Activated gamma-delta T cell treated with anti-CD3 and anti-CD28 coated beads, Interleukin-2, amount 50 U/mL, for 16 hours (primary cell): ENCODE data around the gene SDK1.

Experiments used
- DNase-seq: peaks from one replicate; pipeline ENCODE4 v3.0.0-alpha.2; 2020; ENCODE audit warnings: low read depth

The SDK1 gene

GRCh38 chr7:3300651-3301448 is at the start of gene SDK1:
Gene SDK1, plus strand, starts transcription at chr7:3301252. Its CDS starts 335 bp downstream, at chr7:3301587.
- peak; percentile 86 for DNase-seq

DNA sequence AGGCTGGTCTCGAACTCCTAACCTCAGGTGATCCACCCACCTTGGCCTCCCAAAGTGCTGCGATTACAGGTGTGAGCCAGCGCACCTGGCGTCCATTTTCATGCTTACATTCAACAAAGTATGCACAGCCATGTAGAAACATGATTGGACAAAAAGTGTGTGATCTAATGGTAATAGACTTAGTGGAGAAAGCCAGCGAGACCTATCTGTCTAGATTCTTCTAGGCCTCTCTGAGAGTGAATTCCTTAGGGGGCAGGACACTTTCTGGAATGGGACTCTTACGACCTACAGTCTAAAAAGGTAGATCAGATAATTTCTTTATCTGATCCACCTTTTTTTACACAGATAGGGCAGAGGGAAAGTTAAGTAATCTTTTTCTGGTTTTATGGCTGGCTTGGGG is 46.3 kb upstream of the SDK1 start:
- no peak for DNase-seq

DNA sequence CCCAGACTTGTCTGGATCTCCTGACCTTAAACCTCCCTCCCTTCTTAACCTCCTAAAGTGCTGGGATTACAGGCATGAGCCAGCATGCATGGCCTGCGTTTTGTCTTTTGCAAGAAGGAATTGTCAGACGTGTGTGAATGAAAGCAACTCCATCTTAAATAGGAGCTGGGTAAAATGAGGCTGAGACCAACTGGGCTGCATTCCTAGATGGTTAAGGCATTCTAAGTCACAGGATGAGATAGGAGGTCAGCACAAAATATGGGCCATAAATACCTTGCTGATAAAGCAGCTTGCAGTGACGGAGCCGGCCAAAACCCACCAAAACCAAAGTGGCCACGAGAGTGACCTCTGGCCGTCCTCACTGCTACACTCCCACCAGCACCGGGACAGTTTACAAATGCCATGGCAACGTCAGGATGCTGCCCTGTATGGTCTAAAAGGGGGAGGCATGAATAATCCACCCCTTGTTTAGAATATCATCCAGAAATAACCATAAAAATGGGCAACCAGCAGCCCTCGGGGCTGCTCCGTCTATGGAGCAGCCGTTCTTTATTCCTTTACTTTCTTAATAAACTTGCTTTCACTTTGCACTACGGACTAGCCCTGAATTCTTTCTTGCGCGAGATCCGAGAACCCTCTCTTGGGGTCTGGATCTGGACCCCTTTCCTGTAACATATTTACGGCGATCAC is 41.2 kb upstream of the SDK1 start:
- DNase-seq = no peak

DNA sequence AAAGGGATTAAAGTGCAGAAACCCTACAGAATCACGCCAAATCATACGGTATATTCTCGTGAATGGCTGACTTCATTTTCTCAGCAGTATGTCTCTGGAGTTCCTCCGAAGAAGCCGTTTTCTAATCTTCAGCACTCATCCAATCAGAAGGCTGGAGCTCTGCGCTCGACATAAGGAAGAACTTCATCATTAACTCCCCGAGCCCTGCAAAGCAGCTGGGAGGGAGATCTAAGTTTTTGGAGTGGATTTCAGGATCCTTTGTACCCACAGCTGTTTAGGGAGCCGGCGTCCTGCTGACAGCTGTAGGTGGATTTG is 40.7 kb upstream of the SDK1 start:
- no peak for DNase-seq

DNA sequence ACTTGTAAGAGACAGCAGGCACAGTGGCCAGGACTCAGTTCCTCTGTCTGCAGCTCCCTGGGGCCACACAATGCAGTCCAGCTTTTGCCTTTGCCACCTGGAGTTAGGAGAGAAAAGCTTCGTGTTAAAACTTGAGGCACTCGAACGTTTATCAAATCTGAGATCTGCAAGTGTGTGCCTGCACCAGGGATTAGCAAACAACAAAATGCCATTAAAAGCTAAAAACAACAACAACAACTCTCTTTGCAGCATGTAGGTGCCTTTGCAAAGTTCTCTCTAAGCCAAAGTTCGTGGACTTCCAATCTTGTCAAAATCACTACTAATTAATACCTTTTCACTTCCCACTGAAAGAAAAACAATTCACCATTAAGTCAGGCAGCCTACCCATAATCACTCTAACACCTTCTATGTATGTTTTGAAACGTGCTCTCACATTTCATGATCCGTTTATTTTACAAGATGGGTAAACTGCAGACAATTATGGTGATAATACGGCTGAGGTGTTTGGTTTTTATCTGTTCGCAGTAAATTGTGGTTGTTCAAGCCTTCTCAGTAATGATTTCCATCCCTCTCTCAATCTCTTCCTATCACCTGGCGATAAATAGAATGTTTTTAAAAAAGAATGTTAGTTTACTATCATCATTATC is 36.2 kb upstream of the SDK1 start:
- no peak for DNase-seq

DNA sequence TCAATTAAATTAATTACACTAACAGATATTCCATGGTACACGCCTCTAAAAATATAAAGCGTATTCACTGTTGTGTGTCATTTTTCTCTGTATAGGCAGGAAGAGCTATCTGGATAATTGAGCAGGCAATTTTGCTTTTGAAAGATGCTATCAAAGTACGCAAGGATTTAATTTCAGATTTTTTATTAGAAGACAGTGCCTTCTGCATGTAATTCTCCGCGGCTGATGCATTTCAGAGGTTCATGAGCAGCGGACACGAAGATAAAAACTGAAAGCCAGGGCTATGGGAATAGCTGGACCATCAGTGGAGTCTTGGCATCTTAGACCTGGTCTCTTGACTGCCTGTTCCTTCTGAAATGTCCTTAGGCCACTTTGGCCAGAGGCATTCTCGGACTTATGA is 35.7 kb upstream of the SDK1 start:
- no peak for DNase-seq

- no peak for DNase-seq
These were observed 34.8 kb upstream of the SDK1 start for GRCh38 chr7:3266240-3266639.

GRCh38 chr7:3267966-3268690 is 32.9 kb upstream of the SDK1 start:
- no peak for DNase-seq

GRCh38 chr7:3270362-3270761 is 30.7 kb upstream of the SDK1 start:
- no peak for DNase-seq

DNA sequence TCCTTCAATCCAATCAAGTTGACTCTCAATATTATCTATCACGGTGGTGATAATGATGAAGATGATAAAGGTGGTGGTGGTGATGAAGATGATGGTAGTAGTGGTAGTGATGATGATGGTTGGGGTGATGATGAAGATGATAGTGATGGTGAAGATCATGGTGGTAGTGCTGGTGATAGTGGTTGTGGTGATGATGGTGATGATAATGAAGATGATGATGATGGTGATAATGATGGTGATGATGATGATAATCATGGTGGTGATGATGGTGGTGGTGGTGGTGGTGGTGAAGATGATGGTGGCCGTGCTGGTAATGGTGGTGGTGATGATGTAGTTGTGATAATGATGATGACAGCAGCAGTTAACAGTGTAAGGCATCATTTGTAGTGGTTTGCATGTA is 29.8 kb upstream of the SDK1 start:
- no peak for DNase-seq

GRCh38 chr7:3272691-3273141 is 28.3 kb upstream of the SDK1 start:
- no peak for DNase-seq

- no peak for DNase-seq
These were observed 26.9 kb upstream of the SDK1 start for GRCh38 chr7:3274131-3274530.

DNA sequence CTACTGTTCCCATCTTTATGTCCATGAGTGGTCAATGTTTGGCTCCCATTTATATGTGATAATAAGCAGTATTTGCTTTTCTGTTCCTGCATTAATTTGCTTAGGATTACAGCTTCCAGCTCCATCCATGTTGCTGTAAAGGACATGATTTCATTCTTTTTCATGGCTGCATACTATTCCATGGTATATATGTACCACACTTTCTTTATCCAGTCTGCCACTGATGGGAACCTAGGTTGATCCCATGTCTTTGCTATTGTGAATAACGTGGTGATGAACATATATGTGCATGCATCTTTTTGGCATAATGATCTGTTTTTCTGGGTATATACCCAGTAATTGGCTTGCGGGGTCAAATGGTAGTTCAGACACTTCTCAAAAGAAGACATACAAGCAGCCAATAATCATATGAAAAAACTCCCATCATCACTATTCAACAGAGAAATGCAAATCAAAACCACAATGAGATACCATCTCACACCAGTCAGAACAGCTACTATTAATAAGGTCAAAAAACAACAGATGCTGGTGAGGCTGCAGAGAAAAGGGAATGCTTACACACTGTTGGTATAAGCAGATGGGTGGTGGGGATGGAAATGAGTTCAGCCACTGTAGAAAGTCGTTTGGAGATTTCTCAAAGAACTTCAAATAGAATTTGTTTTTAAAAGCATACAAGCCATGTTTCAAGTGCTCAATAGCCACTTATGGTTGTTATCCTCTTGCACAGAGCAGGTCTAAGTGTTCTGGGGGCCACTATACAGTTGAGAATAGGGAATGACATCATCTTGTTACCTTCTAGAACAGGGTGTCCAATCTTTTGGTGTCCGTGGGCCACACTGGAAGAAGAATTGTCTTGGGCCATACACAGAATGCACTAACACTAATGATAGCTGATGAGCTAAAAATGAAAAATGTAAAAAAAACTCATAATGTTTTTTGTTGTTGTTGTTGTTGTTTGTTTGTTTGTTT is 23.2 kb upstream of the SDK1 start:
- no peak for DNase-seq

DNA sequence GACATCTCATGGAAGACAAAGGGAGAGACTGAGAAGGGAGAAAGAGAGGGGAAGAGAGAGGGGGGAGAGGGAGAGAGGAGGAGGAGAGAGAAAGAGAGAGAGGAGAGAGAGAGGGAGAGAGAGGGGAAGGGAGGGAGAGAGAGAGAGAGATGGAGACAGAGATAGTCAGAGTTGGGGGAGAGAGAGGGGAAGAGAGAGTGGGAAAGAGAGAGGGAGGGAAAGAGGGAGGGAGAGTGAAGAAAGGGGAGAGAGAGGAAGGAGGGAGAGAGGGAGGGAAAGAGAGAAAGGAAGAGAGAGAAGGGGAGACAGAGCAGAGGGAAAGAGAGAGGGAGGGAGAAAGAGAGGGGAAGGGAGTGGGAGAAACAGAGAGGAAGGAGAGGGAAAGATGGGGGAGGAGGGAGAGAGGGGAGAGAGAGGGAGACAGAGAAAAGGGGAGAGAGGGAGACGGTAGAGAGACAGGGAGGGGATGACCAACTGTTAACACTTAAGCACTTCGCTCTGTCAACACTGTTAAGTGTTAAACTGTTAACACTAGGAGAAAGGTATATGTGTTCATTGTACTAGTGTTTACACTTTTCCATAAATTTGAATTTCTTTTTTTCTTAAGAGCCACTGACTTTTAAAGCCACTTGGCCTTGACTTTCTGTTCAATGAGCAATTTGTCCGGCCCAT is 21.8 kb upstream of the SDK1 start:
- DNase-seq = no peak

- no peak for DNase-seq
These were observed 20.6 kb upstream of the SDK1 start for GRCh38 chr7:3280445-3280844.

DNA sequence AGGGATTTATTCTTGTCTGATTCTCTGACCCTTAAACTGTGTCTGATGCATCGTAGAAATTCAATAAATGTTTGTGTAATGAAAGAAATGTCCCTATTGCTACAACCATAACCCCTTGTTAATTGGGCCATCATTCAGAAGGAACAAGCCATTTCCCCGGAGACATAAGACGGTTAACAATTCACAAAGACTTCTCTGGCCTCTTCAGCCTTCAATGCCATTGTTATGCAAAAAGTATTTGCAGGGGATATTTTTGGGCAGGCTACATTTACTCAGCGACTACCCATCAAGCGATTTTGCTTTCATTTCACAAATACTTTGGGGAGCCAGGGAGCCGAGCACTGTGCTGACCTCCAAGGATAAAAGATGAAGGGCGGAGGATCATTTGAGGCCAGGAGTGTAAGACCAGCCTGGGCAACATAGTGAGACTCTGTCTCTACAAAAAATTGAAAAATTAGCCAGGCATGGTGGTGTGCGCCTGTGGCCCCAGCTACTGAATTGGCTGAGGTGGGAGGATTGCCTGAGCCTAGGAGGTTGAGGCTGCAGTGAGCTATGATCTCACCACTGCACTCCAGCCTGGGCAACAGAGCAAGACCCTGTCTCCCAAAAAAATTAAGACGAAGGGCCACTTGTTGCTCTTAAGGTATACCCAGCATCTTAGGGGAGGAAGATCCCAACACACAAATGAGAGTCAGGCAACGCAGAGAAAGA is 20.0 kb upstream of the SDK1 start:
- no peak for DNase-seq

DNA sequence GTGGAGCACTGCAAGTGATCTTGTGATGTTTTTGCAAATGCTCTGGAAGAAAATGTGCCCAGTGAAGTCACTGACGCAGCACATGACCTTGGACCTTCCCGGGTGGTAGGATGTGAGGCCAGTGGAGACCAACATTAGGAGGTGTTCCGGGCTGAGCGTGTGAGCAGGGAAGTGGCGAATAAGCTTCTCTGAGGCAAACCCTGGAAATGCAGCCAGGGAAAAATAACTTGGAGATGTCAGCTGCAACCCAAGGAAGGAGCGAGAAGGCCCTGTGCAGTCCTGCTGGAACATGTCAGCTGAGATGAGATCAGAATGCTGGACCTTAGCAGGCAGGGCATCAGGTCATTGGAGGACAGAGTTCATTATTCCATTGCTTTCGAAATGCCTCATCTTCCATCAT is 18.6 kb upstream of the SDK1 start:
- no peak for DNase-seq

DNA sequence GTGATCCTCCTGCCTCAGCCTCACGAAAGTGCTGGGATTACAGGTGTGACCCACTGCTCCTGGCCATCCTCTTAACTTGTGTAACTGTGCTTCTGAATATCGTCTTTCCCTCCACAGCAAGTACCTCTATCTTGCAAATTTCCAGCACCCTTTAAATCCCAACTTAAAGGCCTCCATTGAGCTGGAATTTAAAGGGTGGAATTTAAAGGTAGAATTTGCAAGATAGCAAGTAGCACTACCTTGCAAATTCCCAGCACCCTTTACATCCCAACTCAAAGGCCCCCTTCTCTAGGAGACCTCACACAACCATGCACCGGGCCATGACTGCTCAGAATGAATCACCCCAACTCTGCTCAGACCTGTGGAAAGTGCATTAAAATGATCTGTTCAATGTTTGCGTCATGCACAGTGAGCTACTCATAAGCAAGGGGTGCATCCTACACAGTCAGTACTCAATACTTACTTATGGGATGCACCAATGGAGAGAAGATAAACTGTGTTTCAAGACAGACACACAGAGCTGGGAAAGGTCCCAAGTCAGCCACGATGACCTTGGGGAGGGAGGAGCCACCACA is 17.8 kb upstream of the SDK1 start:
- no peak for DNase-seq

- DNase-seq = no peak
These were observed 15.4 kb upstream of the SDK1 start for GRCh38 chr7:3285652-3286051.

- no peak for DNase-seq
These were observed 11.1 kb upstream of the SDK1 start for GRCh38 chr7:3289996-3290395.
